NCI-H82 treated with DMSO at 0.1 percent for 48 hours (cell line): Measurements from ENCODE around the gene EPHA2.
"Not testable (repeated sequence)": the region's sequence is repeated elsewhere in the genome, so short reads cannot be mapped to it uniquely, and the experiment has no call there.

Source experiments
- DNase-seq: peaks from one replicate; lab custom pipeline; 2025; ENCODE audit not compliant: unreplicated experiment; lab: John Stamatoyannopoulos, UW

Gene EPHA2

DNA sequence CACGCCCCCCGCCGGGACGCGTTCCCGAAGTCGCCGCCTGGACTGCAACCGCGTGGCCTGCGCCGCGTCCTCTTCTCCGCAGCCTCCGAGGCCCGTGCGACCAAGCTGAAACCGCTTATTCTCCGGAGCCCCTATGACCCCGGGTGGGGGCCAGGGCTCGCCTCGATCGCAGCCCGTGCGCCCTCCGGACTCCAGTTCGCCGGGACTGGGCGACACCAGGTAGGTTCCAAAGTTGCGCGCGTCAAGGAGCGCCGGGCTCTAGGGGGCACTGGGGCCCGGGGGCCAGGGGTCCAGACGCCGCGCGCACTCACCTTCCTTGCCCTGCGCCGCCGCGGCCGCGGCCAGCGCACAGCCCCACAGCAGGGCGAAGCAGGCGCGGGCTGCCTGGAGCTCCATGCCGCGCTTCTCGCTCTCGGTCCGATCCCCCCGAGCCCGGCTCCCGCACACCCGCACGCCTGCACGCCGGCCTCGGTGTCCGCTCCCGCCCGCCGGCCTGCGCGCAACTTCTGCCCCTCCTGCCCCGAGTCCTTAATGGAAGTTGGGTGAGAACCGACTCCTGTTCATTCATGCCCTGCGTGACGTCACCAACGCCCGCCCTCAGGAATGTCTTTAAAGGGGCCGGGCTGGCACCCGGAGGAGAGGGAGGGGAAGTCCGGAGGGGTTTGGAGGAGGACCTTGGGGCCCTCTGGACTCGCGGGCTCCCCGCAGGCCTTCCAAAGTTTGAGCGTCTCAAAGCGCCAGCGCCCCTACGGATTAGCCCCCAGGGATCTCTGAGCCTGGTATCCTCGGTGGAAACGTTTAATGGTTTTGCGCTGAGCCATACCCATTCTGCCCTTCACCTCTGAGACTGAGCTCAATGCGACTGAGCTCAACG lies at the start of gene EPHA2:
EPHA2 (minus strand) TSS at position 533 of the 874 bp plus-strand sequence; CDS start at position 396, 137 bp downstream.
- DNase-seq: peak; percentile 20

- DNase-seq: no peak
Observed at GRCh38 chr1:16205334-16205671, 49.4 kb upstream of the EPHA2 start.

GRCh38 chr1:16204634-16205333 lies 48.9 kb upstream of the EPHA2 start:
- no peak for DNase-seq

DNA sequence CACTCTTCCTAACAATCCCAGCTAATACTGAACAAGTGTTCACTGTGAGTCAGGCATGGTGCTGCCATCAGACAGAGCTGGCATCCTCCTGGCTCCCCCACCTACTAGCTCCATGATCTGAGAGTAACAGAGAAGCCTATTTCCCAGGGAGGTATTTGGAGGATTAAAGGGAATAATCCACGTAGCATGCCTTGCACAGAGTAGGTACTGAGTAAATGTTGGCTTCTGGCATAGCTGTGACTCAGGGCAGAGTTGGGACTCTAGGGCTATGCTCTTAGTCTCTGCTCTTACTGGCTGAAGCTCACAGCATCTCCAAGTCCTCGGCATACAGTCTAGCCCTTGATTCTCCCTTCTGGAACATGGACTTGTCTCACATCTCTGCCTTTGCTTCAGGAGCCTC lies 48.3 kb upstream of the EPHA2 start:
- no peak for DNase-seq

- no peak for DNase-seq
Observed at GRCh38 chr1:16203550-16203949, 47.7 kb upstream of the EPHA2 start.

DNA sequence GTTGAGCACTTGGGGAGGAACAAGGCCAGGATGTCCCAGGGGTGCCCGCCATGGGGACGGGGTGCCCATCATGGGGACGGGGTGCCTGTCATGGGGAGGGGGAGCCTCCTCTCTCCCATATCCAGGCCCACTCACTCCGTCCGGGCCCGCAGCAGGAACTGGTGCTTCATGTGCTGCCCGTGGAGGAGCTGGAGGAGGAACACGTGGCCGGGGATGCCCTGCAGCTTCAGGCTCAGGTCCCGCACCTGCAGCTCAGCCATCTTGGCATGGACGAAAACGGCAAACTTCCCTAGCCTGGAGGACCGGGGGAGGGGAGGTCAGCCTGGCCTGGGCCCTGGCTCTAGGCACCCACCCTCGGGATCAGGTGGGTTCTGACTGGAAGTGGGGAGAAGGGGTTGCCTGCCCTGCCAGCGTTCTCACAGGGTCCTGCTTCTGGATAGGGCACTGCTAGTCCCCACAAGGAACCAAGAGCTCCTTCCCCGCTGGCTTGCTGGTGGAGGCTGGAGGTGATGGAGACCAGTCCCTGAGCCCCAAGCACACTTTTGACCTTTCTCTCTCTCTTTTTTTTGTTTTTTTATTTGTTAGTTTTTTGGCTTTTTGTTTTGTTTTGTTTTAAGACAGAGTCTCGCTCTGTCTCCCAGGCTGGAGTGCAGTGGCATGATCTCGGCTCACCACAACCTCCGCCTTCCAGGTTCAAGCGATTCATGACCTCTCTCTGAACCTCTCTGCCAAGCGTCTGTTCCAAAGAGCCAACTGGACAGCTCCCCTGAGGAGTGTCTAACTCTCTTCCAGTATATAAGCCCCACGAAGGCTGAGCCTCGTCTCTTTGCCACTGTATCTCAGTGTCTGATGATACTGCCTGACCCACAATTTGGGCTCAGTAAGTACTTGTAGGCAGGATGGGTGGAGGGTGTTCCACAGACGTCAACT lies 46.7 kb upstream of the EPHA2 start:
- DNase-seq: no peak

DNA sequence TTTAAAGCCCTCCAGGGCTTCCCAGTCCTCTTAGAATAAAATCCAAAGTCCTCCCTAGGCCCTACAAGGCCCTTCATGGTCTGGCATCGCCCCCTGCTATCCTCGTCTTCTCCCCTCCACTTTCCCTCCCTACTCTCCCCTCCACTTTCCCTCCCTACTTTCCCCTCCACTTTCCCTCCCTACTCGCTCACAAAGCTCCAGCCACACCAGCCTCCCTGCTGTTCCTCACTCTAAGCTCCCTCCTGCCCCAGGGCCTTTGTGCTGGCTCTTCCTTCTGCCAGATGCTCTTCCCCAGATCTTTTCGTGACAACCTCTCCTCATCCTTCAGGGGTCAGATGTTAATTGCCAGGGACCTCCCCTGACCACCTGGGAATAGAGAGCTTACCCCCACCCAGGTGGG lies 43.8 kb upstream of the EPHA2 start:
- no peak for DNase-seq

GRCh38 chr1:16199157-16199501 lies 43.3 kb upstream of the EPHA2 start:
- DNase-seq: no peak

DNA sequence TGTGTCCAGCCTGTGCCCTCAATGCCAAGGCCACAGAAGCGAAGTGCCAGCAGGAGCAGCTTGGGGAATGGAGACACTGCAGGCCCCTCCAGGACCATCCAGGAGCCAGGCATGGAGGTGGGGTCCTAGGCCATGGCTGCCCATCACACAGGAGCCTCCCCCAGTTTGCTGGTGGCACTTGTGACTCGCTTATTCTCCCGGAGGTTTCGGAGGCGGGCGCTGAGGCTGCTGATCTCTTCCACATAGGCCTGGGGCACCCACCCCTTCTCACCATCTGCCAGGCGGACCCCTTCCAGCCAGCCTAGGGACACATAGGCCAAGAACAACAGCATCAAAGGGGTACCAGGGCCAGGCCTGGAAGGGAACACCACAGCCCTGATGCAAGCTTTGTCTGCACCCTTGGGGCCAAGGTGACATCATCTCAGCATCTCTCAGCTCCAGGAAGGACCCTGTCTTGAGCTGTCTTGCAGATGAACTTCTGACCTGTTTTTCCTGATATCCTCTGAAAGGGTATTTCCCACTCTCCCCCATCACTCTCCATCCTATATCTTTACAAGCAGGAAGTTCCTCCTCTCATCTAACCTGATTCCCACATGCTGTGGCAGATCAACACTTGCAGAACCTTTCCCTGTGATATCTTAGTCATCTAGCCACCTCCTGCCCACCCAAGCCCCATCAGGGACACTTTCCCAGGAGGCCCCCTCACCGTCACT lies 42.7 kb upstream of the EPHA2 start:
- DNase-seq: no peak

- no peak for DNase-seq
Observed at GRCh38 chr1:16196874-16197273, 41.0 kb upstream of the EPHA2 start.

GRCh38 chr1:16196139-16196538 lies 40.3 kb upstream of the EPHA2 start:
- DNase-seq: not testable (repeated sequence)

DNA sequence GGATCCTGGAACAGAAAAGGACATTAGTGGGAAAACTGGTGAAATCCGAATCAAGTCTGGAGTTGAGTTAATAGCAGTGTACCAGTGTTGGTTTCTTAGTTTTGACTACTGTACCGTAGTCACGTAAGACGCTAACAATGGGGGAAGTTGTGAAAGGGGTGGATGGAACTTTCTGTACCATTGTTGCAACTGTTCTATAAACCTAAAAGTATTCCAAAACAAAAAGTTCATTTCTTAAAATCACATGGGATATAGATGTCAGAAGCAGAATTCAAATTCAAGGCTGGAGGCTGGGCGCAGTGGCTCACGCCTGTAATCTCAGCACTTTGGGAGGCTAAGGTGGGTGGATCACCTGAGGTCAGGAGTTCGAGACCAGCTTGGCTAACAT lies 39.6 kb upstream of the EPHA2 start:
- no peak for DNase-seq

- DNase-seq: no peak
Observed at GRCh38 chr1:16191916-16192546, 36.2 kb upstream of the EPHA2 start.

- DNase-seq: no peak
Observed at GRCh38 chr1:16191309-16191708, 35.4 kb upstream of the EPHA2 start.

DNA sequence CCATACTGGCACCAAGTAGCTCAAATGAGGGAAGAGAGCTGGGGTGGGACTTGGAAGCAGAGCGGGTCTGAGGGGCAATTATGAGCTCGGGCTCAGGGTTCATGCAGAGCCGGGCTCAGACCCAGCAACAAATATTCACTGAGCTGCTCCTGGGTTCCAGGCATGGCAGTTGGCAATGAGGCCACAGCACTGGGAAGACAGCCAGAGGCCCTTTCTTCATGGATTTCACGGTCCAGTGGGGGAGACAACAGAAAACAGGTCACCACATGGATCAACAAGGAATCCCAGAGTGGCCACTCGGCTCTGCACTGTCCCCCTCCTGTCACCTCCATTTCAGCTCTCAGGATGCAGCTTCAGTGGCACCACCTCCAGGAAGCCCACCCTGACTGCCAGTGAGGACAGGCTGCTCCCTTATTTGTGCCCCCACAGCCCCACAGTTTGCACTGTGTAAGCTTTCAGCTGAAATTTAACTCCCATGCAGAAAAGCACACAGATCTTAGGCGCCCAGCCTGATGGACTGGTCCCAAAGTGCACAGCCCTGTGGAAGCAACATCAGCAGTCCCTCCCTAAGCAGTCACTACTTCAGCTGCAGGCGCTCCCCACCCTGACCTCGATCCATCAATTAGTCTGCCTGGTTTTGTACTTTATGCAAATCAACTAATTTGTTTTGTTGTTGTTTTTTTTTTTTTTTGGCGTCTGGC lies 34.2 kb upstream of the EPHA2 start:
- no peak for DNase-seq

DNA sequence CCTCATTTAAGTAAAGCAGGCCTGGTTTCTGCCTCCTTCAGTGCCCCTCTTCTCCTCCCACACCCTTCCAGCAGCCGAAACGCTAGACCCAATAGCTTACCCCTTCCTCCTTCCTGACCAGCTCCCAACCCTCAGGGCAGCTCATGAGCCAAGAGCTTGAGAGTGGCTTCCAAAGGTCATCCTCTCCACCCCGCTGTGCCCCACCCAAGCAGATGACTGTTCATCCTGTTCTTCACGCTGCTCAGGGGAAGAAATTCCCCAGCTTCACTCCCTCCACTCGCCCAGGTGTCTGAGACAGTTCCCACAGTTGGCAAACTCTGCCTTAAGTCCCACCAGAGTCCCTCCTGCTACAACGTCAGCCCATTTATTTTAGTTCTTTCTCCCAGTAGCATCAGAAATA lies 33.1 kb upstream of the EPHA2 start:
- DNase-seq: no peak

DNA sequence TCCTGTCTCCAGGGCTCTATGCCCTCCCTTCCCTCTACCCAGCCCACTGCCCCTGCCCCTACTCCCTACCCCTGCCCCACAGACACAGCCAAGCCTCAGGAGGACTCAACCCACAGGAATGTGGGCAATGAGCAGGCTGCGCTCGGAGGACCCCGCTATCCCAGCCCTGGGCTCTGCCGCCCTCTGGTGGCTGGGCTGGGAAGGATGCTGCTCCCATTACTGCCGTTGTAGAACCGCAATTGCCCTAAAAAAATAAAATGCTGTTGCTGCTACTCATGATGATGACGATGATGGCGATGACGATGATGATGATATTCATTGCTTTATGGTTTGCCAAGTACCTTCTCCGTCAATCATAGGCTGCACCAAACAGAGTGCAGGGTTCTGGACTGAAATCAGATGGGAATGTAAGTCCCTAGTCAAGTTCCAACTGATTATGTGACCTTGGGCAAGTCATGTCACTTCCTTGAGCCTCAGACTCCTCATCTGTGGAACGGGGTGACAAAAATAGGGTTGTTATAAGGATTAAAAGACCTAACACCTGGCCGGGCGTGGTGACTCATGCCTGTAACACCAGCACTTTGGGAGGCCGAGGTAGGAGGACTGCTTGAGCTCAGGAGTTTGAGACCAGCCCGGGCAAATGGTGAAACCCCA lies 32.0 kb upstream of the EPHA2 start:
- no peak for DNase-seq

- no peak for DNase-seq
Observed at GRCh38 chr1:16186655-16187235, 30.9 kb upstream of the EPHA2 start.
